ENCODE data around the gene OGFR. TPM values are rescaled to one million over a fixed set of nuclear protein-coding genes. Genes with fewer than 3 reads are reported as not detected.

The OGFR gene
- polyA plus RNA-seq, 1 experiment = 19.7 TPM

DNA sequence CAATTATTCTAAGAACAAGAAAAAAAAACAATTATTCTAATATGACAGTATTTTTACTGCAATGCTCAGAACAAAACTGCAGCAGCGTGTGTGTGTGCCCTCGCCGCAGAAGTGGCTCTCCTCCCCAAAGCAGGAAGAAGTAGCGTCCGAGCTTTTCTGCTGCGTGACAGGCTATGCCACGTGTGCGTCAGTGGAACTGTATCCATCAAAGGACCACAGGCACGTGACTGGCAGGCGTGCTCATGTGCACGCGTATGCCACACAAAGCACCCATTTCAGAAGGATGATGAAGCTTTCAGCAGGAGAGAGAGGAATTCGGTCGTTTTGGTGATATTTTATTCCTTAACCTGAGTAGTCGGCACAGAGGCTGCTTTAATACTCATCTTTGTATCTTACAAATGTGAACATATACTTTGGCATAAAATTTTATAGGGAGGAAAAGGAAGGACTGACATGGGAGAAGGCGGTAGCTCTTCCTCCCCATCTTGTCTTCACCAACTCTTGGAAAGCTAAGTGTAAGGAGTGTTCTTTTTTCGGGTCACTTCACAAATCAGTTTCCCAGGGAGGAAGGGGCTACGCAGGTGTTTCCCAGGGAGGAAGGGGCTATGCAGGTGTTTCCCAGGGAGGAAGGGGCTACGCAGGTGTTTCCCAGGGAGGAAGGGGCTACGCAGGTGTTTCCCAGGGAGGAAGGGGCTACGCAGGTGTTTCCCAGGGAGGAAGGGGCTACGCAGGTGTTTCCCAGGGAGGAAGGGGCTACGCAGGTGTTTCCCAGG lies 53.6 kb downstream of the OGFR start:
- TF ChIP-seq, protein P1, sequence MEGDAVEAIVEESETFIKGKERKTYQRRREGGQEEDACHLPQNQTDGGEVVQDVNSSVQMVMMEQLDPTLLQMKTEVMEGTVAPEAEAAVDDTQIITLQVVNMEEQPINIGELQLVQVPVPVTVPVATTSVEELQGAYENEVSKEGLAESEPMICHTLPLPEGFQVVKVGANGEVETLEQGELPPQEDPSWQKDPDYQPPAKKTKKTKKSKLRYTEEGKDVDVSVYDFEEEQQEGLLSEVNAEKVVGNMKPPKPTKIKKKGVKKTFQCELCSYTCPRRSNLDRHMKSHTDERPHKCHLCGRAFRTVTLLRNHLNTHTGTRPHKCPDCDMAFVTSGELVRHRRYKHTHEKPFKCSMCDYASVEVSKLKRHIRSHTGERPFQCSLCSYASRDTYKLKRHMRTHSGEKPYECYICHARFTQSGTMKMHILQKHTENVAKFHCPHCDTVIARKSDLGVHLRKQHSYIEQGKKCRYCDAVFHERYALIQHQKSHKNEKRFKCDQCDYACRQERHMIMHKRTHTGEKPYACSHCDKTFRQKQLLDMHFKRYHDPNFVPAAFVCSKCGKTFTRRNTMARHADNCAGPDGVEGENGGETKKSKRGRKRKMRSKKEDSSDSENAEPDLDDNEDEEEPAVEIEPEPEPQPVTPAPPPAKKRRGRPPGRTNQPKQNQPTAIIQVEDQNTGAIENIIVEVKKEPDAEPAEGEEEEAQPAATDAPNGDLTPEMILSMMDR (IDR thresholded peaks at IDR 0.05; ENCODE audit: low read depth, low read length) = no peak
- ChIA-PET CTCF (no interaction called here), POLR2A (no interaction called here)
- Histone ChIP-seq H3K4me3 (ENCODE audit: low read depth, low read length) (no peak overlapping the region), H3K27ac (ENCODE audit: low read depth, low read length) (no peak overlapping the region), H3K27me3 (ENCODE audit: control insufficient read depth, insufficient read depth, low read length) (no peaks in the 10 kb centered on the region), H3K9me3 (ENCODE audit: control insufficient read depth, insufficient read depth, low read length) (no peaks in the 10 kb centered on the region; the same call in 1 of the 2 replicates)
- no peak for DNase-seq (ENCODE audit: low read depth, low spot score)

DNA sequence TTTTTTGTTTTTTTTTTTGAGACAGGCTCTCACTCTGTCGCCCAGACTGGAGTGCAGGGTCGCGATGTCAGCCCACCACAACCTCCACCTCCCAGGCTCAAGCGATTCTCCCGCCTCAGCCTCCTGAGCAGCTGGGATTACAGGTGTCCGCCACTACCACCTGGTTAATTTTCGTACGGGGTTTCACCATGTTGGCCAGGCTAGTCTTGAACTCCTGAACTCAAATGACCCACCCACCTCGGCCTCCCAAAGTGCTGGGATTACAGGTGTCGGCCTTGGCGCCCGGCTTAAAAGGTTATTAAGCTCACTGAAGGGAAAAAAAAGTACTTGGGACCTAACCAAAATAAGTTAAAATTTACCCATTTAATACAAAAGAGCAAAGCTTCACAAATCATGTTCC lies 55.1 kb downstream of the OGFR start:
- Histone ChIP-seq H3K9me3 (ENCODE audit: control insufficient read depth, insufficient read depth, low read length) (no peaks in the 10 kb centered on the region; the same call in 1 of the 2 replicates), H3K27ac (ENCODE audit: low read depth, low read length) (no peak overlapping the region), H3K27me3 (ENCODE audit: control insufficient read depth, insufficient read depth, low read length) (no peaks in the 10 kb centered on the region), H3K4me3 (ENCODE audit: low read depth, low read length) (peak overlapping the region; percentile 68; the same call in 1 of the 2 replicates)
- ChIA-PET POLR2A (no interaction called here), CTCF (interaction anchor here (0.8 kb wide), 1 partner anchor 61 kb away, joined by 10 read pairs; no protein-coding TSS in a partner anchor)
- DNase-seq (ENCODE audit: low read depth, low spot score) = no peak
- TF ChIP-seq, protein P1 (IDR thresholded peaks at IDR 0.05; ENCODE audit: low read depth, low read length) = no peak

DNA sequence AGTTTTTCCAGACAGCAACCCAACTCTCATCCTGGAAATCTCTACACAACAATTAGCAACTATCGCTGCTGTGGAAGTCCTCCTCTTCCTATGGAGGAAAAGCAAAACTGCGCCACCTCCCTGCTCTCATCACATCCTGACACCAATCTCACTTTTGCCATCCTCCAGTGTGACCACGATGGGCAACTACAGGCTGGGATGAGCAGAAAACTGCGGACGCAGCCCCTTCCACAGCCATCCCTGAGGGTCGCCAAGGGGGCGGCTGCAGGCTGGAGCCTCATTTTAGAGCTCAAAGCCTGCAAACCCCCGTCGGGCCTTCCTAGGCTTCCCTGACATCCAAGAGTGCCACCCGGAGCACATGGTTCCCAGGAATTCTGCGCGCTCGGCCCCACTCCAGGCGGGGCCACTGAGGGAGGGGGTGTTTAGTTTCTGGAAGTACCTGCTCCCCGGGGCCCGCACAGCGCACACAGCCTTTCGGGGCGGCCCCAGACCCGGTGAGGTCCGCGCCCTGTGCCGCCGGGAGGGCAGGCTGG lies 55.8 kb downstream of the OGFR start:
- H3K27ac ChIP-seq (ENCODE audit: low read depth, low read length) = no peak overlapping the region
- POLR2A ChIA-PET = no interaction called here
- no peak for DNase-seq (ENCODE audit: low read depth, low spot score)
- TF ChIP-seq, protein P1 (IDR thresholded peaks at IDR 0.05; ENCODE audit: low read depth, low read length) = no peak; the same call in 1 of the 2 replicates
- H3K4me3 ChIP-seq (ENCODE audit: low read depth, low read length) = peak overlapping the region; percentile 68
- H3K9me3 ChIP-seq (ENCODE audit: control insufficient read depth, insufficient read depth, low read length) = no peaks in the 10 kb centered on the region; the same call in 1 of the 2 replicates
- CTCF ChIA-PET = no interaction called here
- H3K27me3 ChIP-seq (ENCODE audit: control insufficient read depth, insufficient read depth, low read length) = no peaks in the 10 kb centered on the region

DNA sequence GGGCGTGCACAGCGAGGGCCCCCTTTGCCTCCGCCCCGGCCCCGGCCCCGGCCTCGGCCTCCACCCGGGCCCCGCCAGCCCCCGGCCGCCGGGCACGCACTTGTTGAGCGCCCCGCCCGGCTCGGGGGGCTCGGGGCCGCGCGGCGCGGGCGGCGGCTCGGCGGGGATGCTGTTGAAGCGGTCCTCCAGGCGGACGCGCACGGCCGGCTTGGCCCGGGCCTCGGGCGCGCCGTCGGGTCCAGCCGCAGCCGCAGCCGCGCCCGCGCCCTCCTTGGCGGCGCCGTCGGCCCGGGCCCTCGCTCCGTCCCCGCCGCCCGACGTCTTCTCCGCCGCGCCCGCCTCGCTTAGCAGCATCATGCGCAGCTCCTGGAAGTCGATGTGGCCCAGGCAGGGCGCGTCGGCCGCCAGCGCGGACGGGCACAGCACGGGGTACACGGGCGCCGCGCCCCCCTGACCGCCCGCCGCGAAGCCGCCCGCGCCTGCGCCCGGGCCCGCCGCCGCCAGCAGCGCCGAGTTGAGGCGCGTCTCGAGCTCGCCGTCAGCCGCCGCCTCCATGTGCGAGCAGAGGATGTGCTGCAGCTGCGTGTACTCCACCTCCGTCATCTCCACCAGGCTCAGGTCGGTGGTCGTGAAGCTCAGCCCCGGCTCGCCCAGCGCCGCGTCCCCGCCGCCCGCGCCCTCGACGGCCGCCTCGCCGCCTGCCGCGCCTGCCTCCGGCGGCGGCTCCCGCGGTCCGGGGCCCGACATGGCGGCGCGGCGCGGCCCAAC lies 56.5 kb downstream of the OGFR start:
- Histone ChIP-seq H3K9me3 (ENCODE audit: control insufficient read depth, insufficient read depth, low read length) (no peaks in the 10 kb centered on the region; the same call in 1 of the 2 replicates), H3K4me3 (ENCODE audit: low read depth, low read length) (peak overlapping the region; percentile 68), H3K27ac (ENCODE audit: low read depth, low read length) (no peak overlapping the region), H3K27me3 (ENCODE audit: control insufficient read depth, insufficient read depth, low read length) (no peaks in the 10 kb centered on the region)
- ChIA-PET CTCF (interaction anchor here (0.6 to 1.2 kb wide), 2 partner anchors 39 to 52 kb away, joined by 3 to 4 read pairs; no protein-coding TSS in a partner anchor), POLR2A (interaction anchor here (0.9 to 1.0 kb wide), 3 partner anchors 11 to 76 kb away, joined by 3 to 9 read pairs (median 3); no protein-coding TSS in a partner anchor)
- DNase-seq (ENCODE audit: low read depth, low spot score) = no peak
- TF ChIP-seq, protein P1 (IDR thresholded peaks at IDR 0.05; ENCODE audit: low read depth, low read length) = no peak
